Stimulated activated CD4-positive, alpha-beta T cell treated with anti-CD3 and anti-CD28 coated beads, TNF-alpha, amount 100 ng/mL, for 1 hour (primary cell): ENCODE measurements around the gene METTL18.
"Not testable (repeated sequence)": the region's sequence is repeated elsewhere in the genome, so short reads cannot be mapped to it uniquely, and the experiment has no call there.

ENCODE experiments used
- DNase-seq, 3 donors: peaks; one replicate each; pipeline ENCODE4 v3.0.0-alpha.2; 2020; ENCODE audit warnings: low read depth in 3 of 3, low spot score in 1 of 3

The METTL18 gene

DNA sequence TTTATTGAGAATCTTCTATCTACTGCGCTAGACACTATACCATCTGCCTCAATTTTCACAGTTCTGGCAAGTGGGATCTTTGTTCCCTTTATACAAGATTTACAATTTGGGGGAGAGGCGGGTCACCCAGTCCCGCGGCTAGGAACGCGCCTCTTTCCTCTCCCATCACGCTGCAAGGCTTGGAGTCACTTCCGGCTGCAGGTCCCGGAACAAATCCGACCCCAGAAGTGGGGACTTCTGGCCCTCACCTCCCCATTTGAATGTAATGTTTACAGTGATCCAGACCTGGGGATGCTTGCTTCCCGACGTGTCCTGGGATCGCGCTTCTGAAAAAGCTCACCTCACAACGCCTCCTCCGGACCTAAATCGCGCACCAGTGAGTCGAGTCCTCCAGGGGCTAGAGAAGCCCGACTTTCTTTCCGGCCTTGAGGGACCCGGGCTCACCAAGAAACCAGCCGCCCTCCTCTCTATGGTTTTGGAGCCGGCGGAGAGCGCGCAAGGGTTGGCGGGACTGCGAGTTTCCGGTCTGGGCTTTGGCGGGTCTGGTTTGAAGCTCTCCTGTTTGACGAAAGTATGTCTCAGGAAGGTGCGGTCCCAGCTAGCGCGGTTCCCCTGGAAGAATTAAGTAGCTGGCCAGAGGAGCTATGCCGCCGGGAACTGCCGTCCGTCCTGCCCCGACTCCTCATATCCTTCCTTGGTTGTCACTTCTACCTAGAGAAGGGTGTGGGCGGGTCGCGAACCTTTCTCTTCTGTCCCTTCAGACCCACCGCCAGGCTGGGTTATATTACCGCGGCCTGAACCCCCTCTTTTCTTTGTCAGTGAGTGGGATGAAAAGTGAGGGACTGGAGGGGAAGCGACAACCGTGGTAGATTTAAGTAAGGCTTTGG lies at the start of gene METTL18:
METTL18 (minus strand) TSS at position 378 of the 887 bp plus-strand sequence. CDS start 1,212 bp downstream, outside the sequence.
- peak; percentile 75 to 79 (median 78) for DNase-seq

DNA sequence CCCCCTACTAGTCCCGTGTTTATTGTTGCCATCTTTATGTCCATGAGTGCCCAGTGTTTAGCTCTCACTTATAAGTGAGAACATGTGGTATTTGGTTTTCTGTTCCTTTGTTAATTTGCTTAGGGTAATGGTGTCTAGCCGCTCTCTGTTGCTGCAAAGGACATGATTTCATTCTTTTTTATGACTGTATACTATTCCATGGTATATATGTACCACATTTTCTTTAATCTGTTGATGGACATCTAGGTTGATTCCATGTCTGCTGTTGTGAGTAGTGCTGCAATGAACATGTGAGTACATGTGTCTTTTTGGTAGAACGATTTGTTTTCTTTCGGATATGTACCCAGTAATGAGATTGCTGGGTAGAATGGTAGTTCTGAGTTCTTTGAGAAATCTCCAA lies 44.2 kb upstream of the METTL18 start:
- no peak for DNase-seq

DNA sequence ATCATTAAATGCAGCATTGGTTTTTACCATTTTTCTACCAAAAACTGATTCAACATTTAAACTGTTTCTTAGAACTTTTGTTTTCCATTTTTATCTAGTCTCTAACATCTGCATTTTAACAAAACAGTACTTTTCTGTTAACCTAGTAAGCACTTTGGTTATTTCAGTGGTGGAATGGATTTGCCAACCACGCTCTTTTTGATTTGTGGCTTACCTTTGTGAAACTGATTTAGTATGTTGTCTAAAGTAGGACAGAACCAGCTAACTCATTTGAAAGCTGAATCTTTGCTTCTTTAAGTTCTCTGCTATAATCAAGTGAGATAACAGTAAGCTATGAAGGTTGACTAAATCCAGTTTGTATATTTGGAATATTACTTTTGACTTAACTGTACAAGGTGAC lies 41.5 kb upstream of the METTL18 start:
- DNase-seq = no peak

DNA sequence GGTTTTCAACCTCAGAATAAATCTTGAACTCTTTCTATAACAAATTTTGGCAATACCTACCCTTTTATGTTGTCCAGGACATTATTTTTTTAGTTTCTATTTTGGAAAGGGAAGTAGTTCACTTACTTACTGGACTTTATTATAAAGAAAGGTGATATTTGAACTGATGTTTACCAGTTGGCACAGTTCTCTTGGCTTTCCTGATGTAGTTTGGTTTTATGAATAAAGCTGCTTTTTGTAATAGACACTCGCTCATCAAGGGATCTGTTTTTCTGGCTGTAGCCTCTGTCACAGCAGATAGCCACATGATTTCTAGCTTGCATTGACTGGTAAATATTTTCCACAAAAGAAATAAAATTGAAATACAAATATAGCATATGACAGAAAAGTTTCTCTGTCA lies 40.9 kb upstream of the METTL18 start:
- DNase-seq = no peak

DNA sequence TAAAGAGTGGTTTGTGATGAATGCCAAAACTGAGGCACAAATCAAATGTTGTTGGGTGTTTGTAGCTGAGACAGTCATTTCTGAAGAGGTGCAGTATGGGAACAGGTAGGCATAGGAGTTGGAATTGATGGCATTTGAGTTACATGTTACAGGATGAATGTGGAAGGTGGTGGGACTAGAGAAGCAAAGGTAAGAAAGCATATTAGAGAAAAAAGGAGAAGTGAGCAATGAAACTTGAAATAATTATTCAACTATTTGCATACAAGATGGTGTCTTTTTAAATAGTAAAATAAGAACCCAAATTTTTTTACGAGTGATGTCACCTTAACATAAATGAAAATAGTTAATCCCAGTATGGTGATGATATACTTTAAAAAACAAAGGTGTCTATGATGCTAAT lies 40.2 kb upstream of the METTL18 start:
- DNase-seq = no peak

DNA sequence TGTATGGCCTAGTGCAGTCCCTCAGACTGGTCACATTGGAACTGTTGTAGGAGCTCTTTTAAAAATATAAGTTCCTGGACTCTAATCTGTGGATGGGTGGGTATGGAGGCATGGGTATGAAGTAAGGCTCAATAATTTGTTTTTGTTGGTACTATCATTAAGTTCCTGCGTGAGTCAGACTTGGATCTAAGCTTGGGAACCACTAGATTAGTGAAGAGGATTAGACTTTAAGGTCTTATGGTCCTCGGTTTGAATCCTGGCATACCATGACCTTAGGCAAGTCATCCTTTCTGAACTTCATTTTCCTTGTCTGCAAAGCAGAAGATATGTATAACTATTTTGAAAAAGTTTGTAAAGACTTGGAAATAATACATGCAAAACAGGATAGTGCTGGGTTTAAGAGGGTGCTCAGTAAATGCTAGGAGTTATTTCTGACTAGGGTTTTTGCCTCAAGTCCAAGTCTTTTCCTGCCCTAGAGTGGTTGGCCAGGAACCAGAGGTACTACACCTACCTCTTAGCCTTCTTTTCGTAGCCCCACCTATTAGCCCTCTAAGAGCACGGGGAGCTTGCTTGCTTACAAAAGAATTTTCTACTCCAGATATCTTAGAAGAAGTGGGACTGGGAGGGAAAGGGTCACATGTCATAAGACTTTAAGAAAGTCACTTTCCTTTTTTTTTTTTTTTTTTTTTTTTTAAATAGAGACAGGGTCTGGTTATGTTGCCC lies 38.6 kb upstream of the METTL18 start:
- no peak for DNase-seq

DNA sequence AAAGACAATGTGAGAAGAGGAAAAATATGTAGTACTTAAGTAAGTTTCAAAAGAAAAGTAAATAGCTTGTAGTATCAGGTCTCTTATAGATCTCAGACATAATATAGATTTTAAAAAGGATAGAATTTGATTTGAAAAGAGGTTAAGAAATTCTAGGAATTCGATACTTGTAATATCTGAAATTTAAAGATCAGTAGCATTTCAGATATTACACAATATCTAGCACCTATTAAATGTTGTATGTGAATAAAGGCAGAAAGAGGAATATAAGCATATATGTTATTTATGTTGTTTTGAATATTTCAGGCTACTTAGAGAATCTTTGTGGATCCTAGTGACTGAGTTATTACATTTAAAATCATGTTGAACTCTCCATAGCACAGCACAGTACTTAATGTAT lies 35.0 kb upstream of the METTL18 start:
- DNase-seq = no peak

DNA sequence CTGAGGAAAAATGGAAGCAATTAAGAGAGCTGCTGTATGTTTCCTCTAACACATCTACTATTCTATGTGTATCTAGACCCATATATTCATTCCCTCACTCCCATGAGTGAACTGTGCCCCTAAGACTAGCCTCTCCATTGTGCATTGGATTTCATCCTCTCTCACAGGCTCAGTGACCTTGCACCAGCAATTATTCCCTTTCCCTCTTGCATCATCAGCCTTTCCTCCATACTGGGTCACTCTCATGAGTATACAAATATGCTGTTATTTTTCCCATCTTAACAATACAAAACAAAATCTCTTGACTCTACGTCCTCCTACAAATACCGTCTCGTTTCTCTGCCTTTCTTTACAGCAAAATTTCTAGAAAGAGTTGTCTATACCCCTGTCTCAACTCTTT lies 29.4 kb upstream of the METTL18 start:
- no peak for DNase-seq

DNA sequence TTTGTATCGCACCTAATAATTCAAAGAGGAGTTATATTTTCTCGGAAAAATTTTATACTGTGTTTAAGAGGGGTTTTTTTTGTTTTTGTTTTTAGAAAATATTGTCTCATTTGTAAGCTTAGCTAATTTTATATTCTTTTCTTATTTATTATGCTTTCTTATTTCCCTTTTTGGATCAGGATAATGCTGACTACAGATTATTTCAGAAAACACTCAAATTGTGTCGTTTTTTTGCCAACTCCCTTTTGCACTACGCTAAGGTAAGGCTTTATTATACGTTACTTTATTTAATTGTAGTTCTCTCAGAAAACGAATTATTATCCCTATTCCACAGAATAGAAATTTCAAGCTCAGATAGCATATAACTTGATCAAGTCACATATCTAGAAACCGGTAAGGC lies 26.8 kb upstream of the METTL18 start:
- no peak for DNase-seq

DNA sequence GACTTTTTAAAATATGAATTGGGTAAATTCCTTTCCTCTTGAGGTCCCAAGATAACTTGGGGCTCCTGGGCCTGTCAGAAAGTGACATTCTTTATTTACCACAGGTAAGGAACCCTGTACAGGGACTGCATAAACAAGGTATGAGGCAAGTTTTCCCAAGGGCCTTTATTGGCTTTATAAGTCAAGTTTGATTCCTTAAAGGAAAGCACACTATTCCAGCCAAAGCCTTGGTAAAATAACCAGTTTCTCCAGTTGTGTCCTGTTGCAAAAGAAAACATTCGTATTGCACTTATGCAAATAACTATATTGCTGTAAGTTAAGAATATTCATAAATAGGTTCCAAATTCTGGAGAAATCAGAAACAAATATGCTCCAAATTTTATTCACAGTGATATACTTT lies 21.9 kb upstream of the METTL18 start:
- DNase-seq = no peak

DNA sequence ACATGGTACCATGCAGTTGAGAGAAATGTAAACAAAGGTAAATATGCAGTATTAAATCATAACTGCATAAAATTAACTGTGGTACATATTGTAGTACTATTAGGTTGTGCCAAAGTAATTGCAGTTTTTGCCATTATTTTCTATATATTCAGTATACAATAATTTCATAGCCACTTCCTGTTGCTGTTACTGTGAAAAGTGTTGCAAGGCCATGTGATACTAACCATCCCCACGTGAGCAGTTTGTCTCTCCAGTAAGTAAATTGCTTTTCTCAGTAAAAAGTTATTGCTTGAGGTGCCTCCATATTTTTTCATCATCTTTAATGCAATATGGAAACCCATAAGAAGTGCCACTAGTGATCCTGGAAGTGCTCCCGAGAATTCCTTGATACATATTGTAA lies 19.6 kb upstream of the METTL18 start:
- no peak for DNase-seq

DNA sequence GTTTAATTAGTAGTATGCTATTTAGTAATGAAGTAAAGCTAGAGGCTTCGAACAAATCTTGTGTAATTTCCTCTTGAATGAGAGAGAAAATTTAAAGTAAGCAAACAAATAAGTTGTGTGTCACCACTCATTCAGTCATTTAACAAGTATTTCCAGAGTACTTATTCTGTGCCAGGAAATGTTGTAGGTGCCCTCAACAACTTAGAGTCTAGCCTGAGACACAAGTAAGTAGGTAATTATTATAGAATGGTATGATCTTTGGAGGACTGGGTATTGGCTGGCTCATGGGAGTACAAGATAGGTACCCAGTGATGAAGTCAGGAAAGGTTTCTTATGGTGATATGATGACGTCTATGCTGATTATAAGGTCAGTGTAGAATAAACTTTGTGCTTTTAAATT lies 17.4 kb upstream of the METTL18 start:
- no peak for DNase-seq

DNA sequence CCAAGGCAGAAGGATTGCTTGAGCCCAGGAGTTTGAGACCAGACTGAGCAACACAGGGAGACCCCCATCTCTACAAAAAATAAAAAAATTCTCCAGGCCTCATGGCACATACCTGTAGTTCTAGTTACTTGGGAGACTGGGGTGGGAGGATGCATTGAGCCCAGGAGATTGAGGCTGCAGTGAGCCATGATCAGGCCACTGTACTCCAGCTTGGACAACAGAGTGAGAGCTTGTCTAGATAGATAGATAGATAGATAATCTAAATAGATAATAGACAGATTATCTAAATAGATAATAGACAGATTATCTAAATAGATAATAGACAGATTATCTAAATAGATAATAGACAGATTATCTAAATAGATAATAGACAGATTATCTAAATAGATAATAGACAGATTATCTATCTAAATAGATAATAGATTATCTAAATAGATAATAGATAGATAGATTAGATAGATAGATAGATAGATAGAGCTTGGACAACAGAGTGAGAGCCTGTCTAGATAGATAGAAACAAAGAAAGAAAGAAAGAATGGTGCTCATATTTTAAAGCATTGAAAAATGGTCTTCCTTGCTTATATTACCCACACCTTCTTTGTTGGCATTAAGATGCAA lies 16.8 kb upstream of the METTL18 start:
- DNase-seq = not testable (repeated sequence)

DNA sequence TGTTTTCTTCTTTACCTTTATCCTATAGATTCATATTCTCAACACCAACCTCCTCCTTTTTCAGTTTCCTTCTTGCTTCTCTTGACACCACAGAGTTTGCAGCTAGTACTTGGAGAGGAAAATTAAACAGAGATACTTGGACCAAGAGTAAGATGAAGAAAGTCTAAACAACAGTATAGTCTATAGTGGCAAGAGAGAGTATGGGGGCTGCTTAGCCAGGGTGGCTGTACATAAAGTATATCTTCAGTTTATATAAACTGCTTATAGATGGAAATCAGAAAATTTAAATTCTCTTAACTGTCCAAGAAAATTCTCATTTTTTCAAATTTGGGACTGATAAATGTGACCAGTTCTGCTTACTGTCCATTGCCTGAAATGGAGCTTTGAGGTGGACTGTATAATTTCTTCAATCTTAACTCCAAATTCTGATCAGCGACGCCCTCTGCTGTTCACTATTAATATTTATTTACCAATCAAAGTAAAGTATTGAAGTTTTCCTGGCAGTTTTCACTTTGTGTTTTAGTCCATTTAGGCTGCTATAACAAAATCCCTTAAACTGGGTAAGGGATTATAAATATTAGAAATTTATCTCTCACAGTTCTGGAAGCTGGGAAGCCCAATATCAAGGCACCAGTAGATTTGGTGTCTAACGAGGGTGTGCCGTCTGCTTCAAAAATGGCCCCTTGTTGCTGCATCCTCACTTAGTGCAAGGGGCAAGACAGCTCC lies 14.8 kb upstream of the METTL18 start:
- no peak for DNase-seq

DNA sequence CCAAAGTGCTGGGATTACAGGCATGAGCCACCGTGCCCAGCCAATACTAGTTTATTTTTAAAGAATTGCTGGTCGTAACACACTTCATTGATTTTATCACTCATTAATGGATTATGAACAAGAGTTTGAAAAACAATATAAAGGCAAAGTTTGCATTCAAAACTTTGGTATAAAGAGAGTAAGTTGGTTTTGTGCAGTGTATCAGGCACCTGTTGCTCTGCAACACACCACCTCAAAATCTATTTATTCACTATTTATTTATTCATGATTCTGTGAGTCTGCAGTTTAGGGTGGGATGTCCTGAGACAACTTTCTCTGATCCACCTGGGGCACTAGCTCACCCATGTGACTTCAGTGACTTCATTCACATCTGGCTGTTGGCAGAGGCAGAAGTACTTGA lies 10.2 kb upstream of the METTL18 start:
- no peak for DNase-seq

DNA sequence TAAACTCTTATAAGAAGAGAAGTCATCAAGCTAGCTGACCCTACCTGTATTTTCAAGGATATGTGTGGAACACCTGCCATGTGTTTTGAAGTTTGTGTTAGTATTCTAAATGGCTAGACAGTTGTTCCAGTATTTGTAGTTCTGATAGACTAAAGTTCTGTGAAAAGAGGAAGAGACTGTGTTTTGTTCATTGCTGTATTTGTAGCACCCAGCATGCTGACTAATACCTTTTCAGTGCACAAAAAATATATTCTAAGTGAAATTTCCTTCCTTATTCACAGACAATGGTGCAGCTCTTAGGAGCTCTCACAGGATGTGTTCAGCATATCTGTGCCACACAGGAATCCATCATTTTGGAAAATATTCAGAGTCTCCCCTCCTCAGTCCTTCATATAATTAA lies 8.2 kb upstream of the METTL18 start:
- no peak for DNase-seq

DNA sequence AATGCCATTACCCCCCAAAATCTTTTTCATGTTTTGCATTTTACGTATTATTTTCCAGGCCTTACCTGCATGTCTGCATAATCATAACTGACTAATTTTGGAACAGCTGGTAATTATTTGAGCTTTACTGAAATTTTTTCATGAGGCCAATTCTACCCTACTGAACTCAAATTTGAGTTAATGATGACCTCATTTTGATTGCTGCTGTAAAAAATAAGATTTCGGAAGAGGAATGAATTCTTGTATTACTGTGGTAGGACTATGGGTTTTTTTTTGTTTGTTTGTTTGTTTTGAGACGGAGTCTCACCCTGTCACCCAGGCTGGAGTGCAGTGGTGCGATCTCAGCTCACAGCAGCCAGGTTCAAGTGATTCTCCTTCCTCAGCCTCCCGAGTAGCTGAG lies 2.6 kb upstream of the METTL18 start:
- DNase-seq = no peak

DNA sequence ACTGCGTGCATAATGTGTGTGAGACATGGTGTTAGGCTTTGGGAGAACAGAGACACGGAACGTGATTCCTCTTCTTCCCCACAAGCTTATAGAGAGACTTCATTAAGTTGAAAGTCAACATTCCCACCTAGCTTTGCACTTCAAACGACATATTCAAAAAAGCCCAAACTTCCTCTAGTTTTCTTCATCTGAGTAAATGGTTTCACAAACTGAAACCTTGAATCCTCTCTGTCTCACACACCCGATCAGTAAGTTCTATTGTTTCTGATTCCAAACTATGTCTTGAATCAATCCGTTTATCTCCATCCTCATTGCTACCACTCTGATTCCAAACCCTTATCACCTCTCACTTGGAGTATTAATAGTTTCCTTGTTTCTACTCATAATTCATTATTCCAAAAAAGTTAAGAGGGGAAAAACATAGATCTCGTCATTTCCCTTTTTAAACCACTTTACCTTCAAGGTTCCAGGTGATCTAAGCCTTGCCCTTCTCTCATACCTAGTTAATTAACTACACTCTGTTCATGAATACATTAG lies 1.6 kb upstream of the METTL18 start:
- no peak for DNase-seq

DNA sequence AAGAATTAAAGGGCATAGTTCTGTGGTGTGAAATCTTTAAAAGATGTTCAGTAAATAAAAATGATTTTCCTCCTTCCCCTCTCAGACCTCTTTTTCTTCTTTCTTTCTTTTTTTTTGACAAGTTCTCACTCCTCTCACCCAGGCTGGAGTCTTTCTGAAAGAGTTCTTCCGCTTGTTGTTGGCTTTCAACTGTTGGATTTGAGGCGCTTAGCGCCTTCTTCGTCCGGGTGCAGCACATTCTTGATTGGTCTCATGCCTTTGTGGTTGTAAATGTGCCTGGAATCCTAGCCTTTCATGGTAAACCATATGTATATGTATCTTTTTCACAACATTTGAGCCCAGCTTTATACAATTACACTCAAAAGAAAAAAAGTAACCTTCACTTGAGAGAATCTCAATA lies 980 bp upstream of the METTL18 start:
- DNase-seq = no peak

DNA sequence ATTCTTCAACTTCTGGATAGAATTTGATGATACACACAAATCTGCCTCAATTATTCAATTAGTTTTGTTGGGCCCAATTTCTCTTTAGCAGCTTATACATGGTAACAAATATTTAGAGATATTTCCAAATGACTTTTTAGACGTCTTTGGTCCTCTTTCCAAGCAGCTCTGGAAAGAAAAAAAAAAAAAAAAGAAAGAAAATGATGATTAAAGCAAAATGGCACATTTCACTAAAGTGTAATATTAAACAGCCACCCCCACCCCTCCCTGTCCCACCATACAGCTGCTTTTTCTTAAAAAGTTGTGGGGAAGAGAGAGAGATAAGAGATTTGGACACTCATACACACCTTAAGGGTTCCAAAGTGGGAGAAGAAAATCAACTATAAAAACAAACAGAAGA lies 977 bp downstream of the METTL18 start:
- DNase-seq = no peak

DNA sequence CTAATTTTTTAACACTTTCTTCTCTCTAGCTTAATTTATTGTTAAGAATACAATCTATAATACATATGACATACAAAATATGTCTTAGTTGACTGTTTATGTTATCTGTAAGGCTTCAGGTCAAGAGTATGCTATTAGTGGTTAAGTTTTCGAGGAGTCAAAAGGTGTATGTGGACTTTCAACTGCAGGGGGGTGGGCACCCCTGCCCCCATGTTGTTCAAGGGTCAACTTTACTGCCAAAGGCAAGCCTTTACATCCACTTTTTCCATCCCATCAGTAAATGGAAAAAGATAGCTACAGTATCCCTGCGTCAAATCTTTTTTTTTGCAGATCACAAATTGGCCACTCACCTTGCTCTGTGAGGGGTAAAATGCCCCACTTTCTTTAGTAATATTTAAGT lies 6.3 kb downstream of the METTL18 start:
- no peak for DNase-seq
